GM20431 (cell line): ENCODE data around the gene TSKU.

Source experiments
- in situ Hi-C: fragments of 300-500 bp; cut with MseI, MboI; formaldehyde crosslinking; loops from one replicate; pipeline ENCODE4 v1.15.0; 2020; ENCODE audit warnings: low sequenced_read_pairs; ENCODE audit not compliant: unreplicated experiment

TSKU gene

GRCh38 chr11:76768909-76769560, 14.1 kb upstream of the TSKU start:
- in situ Hi-C loops, result no loop called here

- in situ Hi-C loops, result no loop called here
Observed at GRCh38 chr11:76769645-76770586, 13.2 kb upstream of the TSKU start.

GRCh38 chr11:76770642-76771445, 12.3 kb upstream of the TSKU start:
- in situ Hi-C loops, result no loop called here

GRCh38 chr11:76771446-76772099, 11.6 kb upstream of the TSKU start:
- in situ Hi-C loops, result no loop called here

- in situ Hi-C loops, result no loop called here
Observed at GRCh38 chr11:76772100-76772782, 10.9 kb upstream of the TSKU start.

- in situ Hi-C loops, result no loop called here
Observed at GRCh38 chr11:76772783-76773106, 10.4 kb upstream of the TSKU start.

- in situ Hi-C loops, result no loop called here
Observed at GRCh38 chr11:76773921-76774361, 9.2 kb upstream of the TSKU start.

GRCh38 chr11:76776472-76776871, 6.7 kb upstream of the TSKU start:
- in situ Hi-C loops, result no loop called here

- in situ Hi-C loops, result no loop called here
Observed at GRCh38 chr11:76777305-76777704, 5.9 kb upstream of the TSKU start.

GRCh38 chr11:76777876-76778275, 5.3 kb upstream of the TSKU start:
- in situ Hi-C loops, result no loop called here

- in situ Hi-C loops, result no loop called here
Observed at GRCh38 chr11:76778874-76779273, 4.3 kb upstream of the TSKU start.

GRCh38 chr11:76781046-76781801, 1.9 kb upstream of the TSKU start:
- in situ Hi-C loops, result no loop called here

GRCh38 chr11:76781807-76782530, 1.2 kb upstream of the TSKU start:
- in situ Hi-C loops, result no loop called here

GRCh38 chr11:76782531-76783293, 444 bp upstream of the TSKU start:
- in situ Hi-C loops, result no loop called here

- in situ Hi-C loops, result no loop called here
Observed at GRCh38 chr11:76783896-76784813, 999 bp downstream of the TSKU start.

- in situ Hi-C loops, result no loop called here
Observed at GRCh38 chr11:76785513-76785912, 2.4 kb downstream of the TSKU start.

- in situ Hi-C loops, result no loop called here
Observed at GRCh38 chr11:76786016-76786415, 2.9 kb downstream of the TSKU start.
